H4 (cell line): ENCODE data around the gene SLC66A3. TPM values are rescaled to one million over a fixed set of nuclear protein-coding genes. Genes with fewer than 3 reads are reported as not detected.

Experiments used
- DNase-seq: peaks from one replicate; pipeline ENCODE4 v3.0.0-alpha.2; 2015; ENCODE audit warnings: low spot score
- total RNA-seq: library from RNA; depleted of rRNA; stranded (reverse); fragments of >200 nt; shearing (Covaris generic); gene quantifications from 2 replicates; pipeline ENCODE4 v1.2.3, GENCODE V29; 2014; rRNA removed

The SLC66A3 gene
- 16.1 and 23.0 TPM in 2 replicates for total RNA-seq

GRCh38 chr2:11155381-11156035, at the start of gene SLC66A3:
Gene SLC66A3, plus strand, starts transcription at chr2:11155467. Its CDS starts 80 bp downstream, at chr2:11155547.
- DNase-seq = peak; percentile 59

- DNase-seq = no peak
Observed at GRCh38 chr2:11109002-11109401, 46.3 kb upstream of the SLC66A3 start.

- DNase-seq = no peak
Observed at GRCh38 chr2:11112870-11113428, 42.3 kb upstream of the SLC66A3 start.

GRCh38 chr2:11117776-11118175, 37.5 kb upstream of the SLC66A3 start:
- DNase-seq = no peak

- no peak for DNase-seq
Observed at GRCh38 chr2:11118761-11119160, 36.5 kb upstream of the SLC66A3 start.

- DNase-seq = no peak
Observed at GRCh38 chr2:11121099-11121822, 34.0 kb upstream of the SLC66A3 start.

- no peak for DNase-seq
Observed at GRCh38 chr2:11121823-11122155, 33.5 kb upstream of the SLC66A3 start.

GRCh38 chr2:11122380-11122779, 32.9 kb upstream of the SLC66A3 start:
- no peak for DNase-seq

GRCh38 chr2:11123001-11123809, 32.1 kb upstream of the SLC66A3 start:
- no peak for DNase-seq

- DNase-seq = peak; percentile 35
Observed at GRCh38 chr2:11123856-11124759, 31.2 kb upstream of the SLC66A3 start.

- no peak for DNase-seq
Observed at GRCh38 chr2:11124760-11125068, 30.6 kb upstream of the SLC66A3 start.

- no peak for DNase-seq
Observed at GRCh38 chr2:11127761-11128160, 27.5 kb upstream of the SLC66A3 start.

- DNase-seq = no peak
Observed at GRCh38 chr2:11128243-11128951, 26.9 kb upstream of the SLC66A3 start.

GRCh38 chr2:11129598-11130449, 25.4 kb upstream of the SLC66A3 start:
- no peak for DNase-seq

- DNase-seq = no peak
Observed at GRCh38 chr2:11131166-11131920, 23.9 kb upstream of the SLC66A3 start.

- DNase-seq = no peak
Observed at GRCh38 chr2:11132036-11132671, 23.1 kb upstream of the SLC66A3 start.

- no peak for DNase-seq
Observed at GRCh38 chr2:11133238-11133935, 21.9 kb upstream of the SLC66A3 start.

GRCh38 chr2:11133936-11134320, 21.3 kb upstream of the SLC66A3 start:
- DNase-seq = no peak
